Measurements from ENCODE around the gene NUDT16L1.

NUDT16L1 gene

DNA sequence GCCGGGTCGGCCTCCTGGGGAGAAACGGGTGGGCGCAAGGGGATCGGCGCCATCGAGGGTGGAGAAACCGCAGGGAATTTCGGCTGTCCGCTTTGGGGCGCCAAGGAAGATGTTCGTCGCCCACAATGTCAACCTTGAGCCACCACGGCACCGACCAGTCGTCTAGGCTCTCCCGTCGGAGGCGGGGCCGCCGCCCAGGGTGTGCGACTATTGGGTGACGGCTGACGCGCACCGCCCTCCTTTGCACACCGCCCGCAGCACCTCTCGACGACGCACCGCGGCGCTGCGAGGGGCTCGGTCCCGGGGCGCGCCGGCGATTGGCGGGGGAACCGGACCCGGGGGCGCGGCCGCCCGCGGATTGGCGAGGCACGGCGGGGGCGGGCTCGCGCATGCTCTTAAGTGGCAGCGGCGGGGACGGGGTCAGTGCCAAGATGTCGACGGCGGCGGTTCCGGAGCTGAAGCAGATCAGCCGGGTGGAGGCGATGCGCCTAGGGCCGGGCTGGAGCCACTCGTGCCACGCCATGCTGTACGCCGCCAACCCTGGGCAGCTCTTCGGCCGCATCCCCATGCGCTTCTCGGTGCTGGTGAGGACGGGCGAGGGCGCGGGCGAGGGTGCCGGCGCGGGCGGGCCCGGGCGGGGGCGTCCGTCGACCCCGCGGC, at the start of gene NUDT16L1:
TSS of gene NUDT16L1 (plus strand) at position 267 of the 660 bp plus-strand sequence. CDS start at position 432, 165 bp downstream.
- peak; percentile 97 for DNase-seq

- no peak for DNase-seq
These were observed 46.4 kb upstream of the NUDT16L1 start for GRCh38 chr16:4646773-4647643.

DNA sequence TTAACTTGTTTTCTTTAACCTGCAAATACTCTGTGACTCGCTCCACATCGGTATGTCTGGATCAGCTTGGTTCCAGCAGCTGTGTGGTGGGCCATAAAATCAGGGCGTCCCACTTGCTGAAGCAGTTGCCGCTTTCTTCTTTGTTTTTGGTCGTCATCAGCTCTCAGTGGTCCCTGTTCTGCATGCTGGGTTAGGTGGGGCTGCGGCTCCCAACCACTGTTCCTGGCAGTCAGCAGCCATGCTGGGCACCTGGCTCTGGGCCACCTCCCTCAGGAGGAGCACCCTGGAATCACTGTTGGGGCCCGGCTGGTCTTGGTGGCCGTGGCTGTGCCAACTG, 45.8 kb upstream of the NUDT16L1 start:
- no peak for DNase-seq

DNA sequence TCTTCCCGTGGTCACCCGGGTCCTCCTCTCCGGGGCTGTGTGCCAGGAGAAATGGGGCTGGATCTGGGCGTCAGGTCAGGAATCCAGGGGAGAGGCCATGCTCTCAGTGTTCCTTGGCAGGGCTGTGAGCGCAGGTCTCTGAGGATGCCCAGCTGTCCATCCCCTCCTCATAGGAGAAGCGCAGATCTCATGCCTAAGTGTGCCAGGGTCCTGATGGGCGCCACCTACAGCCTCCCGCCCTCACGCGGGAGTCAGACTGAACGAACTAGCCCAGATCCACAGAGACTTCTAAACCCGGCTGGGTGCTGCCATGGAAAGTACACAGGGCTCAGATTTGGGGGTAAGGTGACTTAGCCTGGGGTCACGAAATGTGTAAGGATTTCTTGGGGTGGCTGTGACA, 44.4 kb upstream of the NUDT16L1 start:
- no peak for DNase-seq

- DNase-seq: peak; percentile 14
These were observed 43.5 kb upstream of the NUDT16L1 start for GRCh38 chr16:4649744-4650442.

- peak; percentile 82 for DNase-seq
These were observed 42.8 kb upstream of the NUDT16L1 start for GRCh38 chr16:4650443-4651074.

DNA sequence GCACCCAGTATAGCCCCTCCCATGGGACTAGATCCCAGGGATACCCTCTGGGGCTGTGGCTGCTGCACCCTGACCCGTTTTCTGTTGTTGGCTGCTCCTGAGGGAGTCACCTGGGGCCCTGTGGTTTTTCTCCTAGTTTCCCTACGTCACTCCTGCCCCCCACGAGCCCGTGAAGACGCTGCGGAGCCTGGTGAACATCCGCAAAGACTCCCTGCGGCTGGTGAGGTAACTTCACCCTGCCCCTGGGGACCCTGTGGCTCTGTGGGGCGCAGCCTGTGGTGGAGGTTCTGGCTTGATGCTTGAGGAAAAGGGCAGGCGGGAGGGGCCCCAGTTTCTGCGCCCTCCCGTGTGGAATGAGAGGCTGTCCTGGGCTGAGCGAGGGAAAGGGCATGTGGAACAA, 41.5 kb upstream of the NUDT16L1 start:
- DNase-seq: no peak

- DNase-seq: no peak
These were observed 40.8 kb upstream of the NUDT16L1 start for GRCh38 chr16:4652561-4652960.

DNA sequence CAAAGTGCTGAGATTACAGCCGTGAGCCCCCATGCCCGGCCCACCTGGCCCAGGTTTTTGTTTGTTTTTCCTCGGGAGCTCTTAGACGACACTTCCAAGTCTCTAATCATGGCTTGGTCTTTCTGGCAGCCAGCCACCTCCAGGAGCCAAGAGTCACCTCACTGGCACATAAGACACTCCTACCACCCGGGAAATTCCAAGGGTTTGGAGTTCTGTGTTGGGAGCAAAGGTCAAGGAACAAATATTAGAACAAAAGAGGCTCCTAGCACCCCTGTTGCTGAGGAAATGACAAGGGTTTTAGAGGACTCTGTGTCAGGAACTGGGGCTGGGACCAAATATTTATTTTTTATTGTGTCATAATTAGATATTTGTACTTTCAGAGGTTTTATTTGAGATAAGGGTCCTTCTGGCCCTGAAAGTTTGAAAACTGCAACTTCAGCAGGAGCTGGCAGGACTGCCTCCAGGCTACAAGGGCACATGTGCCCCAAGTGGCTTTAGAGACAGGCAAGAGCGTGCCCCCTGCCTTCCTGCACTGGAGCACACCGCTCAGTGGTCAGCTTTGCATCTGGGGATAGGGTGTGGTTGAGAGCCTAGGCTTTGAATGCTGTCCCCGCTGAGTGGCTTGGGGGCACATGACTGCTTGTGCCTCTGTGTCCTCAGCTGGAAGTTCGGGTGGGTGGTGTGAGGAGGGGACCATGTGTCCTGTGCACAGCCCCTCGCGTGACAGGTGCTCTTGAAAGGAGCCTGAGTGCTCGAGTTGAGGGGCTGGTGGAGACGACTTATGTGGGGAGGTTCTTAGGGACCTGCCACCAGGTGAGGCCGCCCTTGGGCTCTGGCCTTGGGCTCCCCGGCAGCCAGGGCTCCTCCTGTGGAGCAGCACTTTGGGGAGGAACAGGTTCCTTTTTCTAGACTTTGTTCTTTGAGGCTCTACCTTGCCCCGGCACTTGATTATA, 39.1 kb upstream of the NUDT16L1 start:
- DNase-seq: no peak

- DNase-seq: no peak
These were observed 38.3 kb upstream of the NUDT16L1 start for GRCh38 chr16:4654964-4655590.

DNA sequence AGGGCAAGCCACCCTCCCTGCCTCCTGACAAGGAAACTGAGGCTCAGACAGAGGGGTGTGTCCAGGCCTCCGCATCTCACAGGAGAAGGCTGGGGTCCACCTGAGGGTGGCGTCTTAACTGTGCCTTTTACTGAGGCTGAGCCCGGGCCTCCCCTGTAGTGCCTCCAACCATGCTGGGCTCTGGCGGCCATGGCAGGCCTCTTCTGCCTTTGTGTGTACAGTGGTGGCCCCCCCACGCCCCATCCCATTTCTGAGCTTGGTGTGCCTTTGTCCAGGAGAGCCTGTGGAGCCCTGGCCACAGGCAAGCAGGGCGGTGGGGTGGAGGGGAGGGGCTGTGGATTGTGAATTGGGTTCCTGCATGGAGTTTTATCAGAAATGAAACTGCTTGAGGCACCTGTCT, 37.6 kb upstream of the NUDT16L1 start:
- no peak for DNase-seq

GRCh38 chr16:4656221-4656620, 37.1 kb upstream of the NUDT16L1 start:
- no peak for DNase-seq

- no peak for DNase-seq
These were observed 36.4 kb upstream of the NUDT16L1 start for GRCh38 chr16:4656695-4657686.

- no peak for DNase-seq
These were observed 33.7 kb upstream of the NUDT16L1 start for GRCh38 chr16:4659363-4660353.

GRCh38 chr16:4660454-4661007, 32.8 kb upstream of the NUDT16L1 start:
- DNase-seq: peak; percentile 76

DNA sequence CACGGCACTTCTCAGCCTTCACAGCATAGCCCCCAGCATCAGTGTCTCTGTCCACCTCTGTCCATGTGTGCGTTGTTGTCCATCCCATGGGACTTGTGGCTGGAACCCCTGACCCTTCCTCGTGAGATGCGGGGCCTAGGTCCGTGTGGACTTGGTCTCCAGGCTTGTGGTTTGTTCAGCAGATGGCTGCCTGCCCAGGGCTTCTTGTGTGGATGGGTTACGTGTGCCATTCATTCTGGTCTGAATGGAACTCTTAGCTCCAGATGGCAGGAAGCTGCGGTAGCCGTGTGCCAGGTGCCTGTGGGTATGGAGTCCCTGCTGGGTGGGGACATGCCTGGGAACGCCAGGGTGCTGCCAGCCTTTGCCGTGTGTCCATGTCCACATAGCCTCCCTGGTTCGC, 31.7 kb upstream of the NUDT16L1 start:
- DNase-seq: no peak

DNA sequence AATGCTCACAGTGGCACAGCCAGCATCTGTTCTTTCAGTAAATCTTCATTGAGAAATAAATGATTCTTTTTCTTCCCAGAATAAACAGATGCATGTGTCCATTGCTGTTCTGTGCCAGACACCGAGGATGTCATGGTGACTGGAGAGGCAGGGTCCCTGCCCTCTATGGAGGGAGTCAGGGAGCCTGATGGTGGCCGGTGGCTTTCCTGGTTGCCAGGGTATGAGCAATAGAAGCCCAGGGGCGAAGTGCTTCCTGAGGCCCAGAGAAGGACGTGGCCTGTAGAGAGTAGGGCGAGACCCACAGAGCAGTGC, 29.9 kb upstream of the NUDT16L1 start:
- no peak for DNase-seq

DNA sequence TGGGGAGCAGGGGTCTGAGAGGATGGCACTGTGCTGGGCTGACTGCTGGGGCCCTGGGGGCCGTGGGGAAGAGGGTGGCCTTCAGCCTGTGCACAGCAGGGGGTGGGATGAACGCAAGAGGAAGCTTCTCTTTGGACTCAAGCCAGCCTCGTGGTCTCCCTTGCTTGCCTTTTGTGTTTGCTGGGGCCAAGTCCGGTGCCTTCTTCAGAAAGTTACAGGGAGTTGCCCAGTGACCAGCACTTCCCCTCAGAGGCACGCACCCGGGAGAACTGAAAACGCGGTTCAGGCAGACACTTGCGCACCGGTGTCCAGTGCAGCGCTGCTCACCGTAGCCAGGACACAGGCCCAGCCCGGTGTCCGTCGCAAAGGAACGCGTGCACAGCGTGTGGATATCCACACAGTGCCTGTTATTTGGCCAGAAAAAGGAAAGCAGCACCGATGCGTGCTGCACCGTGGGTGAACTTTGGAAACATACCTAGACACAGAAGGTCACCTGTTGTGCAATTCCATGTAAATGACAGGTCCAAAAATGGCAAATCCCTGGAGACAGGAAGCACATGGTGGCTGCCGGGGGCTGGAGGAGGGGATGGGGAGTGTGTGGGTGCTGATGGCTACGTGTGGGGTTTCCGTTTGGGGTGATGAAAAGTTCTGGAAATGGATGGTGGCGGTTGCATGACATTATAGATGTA, 29.4 kb upstream of the NUDT16L1 start:
- no peak for DNase-seq
